Gastrocnemius medialis (tissue), 4 donors: ENCODE results near the gene HINFP.

ENCODE experiments used
- POLR2A ChIP-seq, 2 donors: fragments of 450-650 bp; IDR thresholded peaks; one replicate each; pipeline ENCODE4 v1.6.1; 2017; ENCODE audit warnings: antibody characterized with exemption in 2 of 2, mild to moderate bottlenecking in 2 of 2, moderate library complexity in 2 of 2
- TF ChIP-seq, protein P1 (sequence below), 5 experiments: fragments of 450-650 bp in 3 of 5; fragments of 200-600 bp in 2 of 5; sonication (generic) in 2 of 5; IDR thresholded peaks in 4 of 5; conservative IDR thresholded peaks in 1 of 5; 1 replicate in 4 of 5; 2 replicates in 1 of 5; pipeline ENCODE4 v1.5.1; 2016 to 2019; ENCODE audit warnings: antibody characterized with exemption in 5 of 5, mild to moderate bottlenecking in 3 of 5, moderate library complexity in 3 of 5

DNA sequence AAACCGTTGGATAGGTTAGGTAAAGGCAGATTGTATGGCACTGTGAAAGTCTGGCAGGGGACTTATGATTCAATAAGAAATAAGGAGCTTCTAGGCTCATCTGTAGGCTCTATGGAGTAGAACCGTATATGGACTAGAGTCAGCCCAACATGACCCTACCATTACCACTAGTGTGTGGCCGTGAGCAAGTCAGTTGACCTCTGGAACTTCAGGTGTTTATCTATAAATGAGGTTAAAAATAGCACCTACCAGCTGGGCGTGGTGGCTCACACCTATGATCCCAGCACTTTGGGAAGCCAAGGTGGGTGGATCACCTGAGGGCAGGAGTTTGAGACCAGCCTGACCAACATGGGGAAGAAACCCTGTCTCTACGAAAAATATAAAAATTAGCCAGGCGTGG is 4.4 kb downstream of the HINFP start:
- TF ChIP-seq, protein P1, sequence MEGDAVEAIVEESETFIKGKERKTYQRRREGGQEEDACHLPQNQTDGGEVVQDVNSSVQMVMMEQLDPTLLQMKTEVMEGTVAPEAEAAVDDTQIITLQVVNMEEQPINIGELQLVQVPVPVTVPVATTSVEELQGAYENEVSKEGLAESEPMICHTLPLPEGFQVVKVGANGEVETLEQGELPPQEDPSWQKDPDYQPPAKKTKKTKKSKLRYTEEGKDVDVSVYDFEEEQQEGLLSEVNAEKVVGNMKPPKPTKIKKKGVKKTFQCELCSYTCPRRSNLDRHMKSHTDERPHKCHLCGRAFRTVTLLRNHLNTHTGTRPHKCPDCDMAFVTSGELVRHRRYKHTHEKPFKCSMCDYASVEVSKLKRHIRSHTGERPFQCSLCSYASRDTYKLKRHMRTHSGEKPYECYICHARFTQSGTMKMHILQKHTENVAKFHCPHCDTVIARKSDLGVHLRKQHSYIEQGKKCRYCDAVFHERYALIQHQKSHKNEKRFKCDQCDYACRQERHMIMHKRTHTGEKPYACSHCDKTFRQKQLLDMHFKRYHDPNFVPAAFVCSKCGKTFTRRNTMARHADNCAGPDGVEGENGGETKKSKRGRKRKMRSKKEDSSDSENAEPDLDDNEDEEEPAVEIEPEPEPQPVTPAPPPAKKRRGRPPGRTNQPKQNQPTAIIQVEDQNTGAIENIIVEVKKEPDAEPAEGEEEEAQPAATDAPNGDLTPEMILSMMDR (IDR thresholded peaks at IDR 0.05 in 4 of 5, conservative IDR thresholded peaks at IDR 0.05 in 1 of 5), result no peak
- no peak for TF ChIP-seq POLR2A (IDR thresholded peaks at IDR 0.05)
